ENCODE data around the gene CHCHD5. TPM values are rescaled to one million over a fixed set of nuclear protein-coding genes. Genes with fewer than 3 reads are reported as not detected.

CHCHD5 gene
- total RNA-seq, 1 experiment from 2014 or later = 16.9 TPM

GRCh38 chr2:112623913-112624777, 39.7 kb downstream of the CHCHD5 start:
- peak; percentile 90 for DNase-seq (ENCODE audit: low read depth)

DNA sequence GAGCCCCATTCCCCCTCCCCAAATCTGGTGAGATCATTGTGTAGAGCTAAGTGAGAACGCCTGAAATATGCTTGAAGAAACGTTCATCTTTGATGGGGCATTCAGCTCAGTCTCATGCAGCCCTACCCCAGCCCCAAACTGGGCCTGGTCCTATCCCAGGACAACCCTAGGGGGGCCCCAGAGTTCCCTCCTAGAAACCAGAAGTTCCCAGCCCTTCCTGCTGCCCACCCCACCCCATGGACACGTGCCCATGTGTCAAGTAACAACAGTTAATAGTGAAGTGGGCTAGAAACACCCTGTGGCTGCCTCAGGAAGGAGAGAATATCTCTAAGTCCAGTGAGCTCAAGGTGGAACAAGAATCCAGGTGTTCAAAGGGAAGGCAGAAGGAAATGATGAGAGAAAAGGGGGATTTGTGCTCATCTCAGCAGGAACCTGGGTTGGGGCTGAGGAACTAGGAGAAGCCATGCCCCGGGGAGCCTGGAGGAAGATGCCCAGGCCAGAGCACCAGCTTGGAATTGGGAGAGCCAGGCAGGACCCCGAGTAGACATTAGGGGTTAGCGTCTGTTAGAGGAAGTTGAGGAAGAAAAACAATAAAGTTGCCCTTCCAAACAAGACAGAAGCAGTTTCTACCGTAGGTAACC, 41.2 kb downstream of the CHCHD5 start:
- no peak for DNase-seq (ENCODE audit: low read depth)

DNA sequence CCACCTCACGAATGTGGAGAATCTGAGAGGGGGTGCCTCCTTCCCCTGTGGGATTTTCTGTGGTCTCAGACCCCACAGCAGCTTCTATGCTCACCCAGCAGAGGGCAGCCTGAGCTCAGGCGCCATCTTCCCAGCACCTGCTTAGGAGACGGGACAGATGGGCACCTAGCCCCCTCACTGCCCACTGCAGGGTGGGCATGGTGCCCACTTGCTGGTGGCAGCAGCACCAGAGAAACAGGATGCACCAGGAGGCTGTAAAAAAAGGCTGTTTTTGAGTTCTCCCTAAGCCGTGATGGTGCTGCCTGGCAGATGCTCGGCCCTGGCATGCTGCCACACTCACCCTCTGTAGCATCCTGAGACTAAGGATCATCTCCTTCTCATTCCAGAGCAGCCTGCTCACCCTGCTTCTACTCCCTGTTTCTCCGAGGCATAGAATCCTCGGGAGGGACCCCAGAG, 42.2 kb downstream of the CHCHD5 start:
- peak; percentile 66 for DNase-seq (ENCODE audit: low read depth)

GRCh38 chr2:112627060-112628040, 42.9 kb downstream of the CHCHD5 start:
- peak; percentile 96 for DNase-seq (ENCODE audit: low read depth)

GRCh38 chr2:112629224-112629623, 44.8 kb downstream of the CHCHD5 start:
- DNase-seq (ENCODE audit: low read depth) = no peak

GRCh38 chr2:112629823-112630222, 45.4 kb downstream of the CHCHD5 start:
- DNase-seq (ENCODE audit: low read depth) = no peak

GRCh38 chr2:112630268-112630667, 45.9 kb downstream of the CHCHD5 start:
- DNase-seq (ENCODE audit: low read depth) = peak; percentile 52

GRCh38 chr2:112633708-112634107, 49.3 kb downstream of the CHCHD5 start:
- DNase-seq (ENCODE audit: low read depth) = no peak

GRCh38 chr2:112634153-112634873, 49.9 kb downstream of the CHCHD5 start:
- no peak for DNase-seq (ENCODE audit: low read depth)

DNA sequence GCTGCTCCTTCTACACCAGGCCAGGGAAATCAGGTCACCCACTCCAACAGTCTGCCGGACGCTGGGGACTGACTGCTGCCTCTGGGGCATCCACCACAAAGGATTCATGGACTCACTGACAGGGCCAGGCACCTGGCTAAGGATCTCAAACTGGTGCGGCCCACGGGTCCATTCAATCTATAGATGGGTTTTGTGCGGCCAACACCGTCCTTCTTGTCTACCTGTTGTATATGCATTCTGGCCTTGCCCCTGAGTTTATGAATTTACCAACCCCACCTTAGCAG, 50.4 kb downstream of the CHCHD5 start:
- no peak for DNase-seq (ENCODE audit: low read depth)

DNA sequence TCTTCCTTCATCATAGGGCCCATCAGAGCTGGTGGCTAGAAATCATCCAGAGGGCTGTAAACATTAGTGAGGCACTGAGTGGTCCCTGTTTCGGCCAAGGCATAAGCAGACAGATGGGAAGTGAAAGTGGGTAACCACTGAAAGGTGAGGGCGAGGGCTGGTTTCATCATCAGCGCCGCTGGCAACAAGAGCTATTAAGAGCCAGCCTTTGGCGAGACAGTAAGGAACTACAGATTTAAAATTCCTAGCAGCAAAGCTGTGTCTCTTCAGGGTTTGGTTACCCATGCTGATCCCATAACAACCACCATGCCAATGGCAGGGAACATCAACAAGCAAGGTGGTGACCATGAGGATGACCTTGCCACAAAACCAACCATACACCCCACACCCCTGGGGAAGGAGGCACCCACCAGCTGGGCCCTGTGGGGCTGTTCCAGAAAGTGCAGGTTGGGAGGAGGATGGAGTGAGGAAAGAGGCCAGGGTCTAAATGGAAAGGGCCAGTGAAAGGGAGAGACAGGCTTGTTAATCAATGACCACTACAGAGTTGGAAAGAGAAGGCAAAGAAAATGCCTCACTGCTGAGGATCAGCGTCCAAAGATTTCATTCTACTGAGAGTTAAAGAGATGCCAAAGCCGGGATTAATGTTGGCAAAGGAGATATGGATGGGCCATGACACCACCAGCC, 52.3 kb downstream of the CHCHD5 start:
- no peak for DNase-seq (ENCODE audit: low read depth)

- DNase-seq (ENCODE audit: low read depth) = no peak
These were observed 52.9 kb downstream of the CHCHD5 start for GRCh38 chr2:112637289-112637660.

Other genes with a start within 250 kb of the CHCHD5 start
- 0.49 and 1.4 TPM in 2 replicates for gene RGPD8, start 151.0 kb upstream of the CHCHD5 start, total RNA-seq (2014; rRNA removed; shearing (Covaris generic))
- 25.0 and 34.6 TPM in 2 replicates for gene TTL, start 102.5 kb upstream of the CHCHD5 start, total RNA-seq (2014; rRNA removed; shearing (Covaris generic))
- 11.9 and 13.5 TPM in 2 replicates for gene POLR1B, start 42.1 kb upstream of the CHCHD5 start, total RNA-seq (2014; rRNA removed; shearing (Covaris generic))
- gene SLC20A1, start 61.3 kb downstream of the CHCHD5 start, total RNA-seq (2014; rRNA removed; shearing (Covaris generic)) = 51.7 and 70.1 TPM in 2 replicates
- gene NT5DC4, start 136.4 kb downstream of the CHCHD5 start, total RNA-seq (2014; rRNA removed; shearing (Covaris generic)) = not detected in 2 replicates
- gene CKAP2L, start 180.0 kb downstream of the CHCHD5 start, total RNA-seq (2014; rRNA removed; shearing (Covaris generic)) = 23.0 and 24.0 TPM in 2 replicates
- gene IL1A, start 199.9 kb downstream of the CHCHD5 start, total RNA-seq (2014; rRNA removed; shearing (Covaris generic)) = 0.22 and 0.54 TPM in 2 replicates

Data from M059J (cell line).